ENCODE measurements around the gene KCNK13. TPM values are rescaled to one million over a fixed set of nuclear protein-coding genes. Genes with fewer than 3 reads are reported as not detected.
"Not testable (repeated sequence)": the region's sequence is repeated elsewhere in the genome, so short reads cannot be mapped to it uniquely, and the experiment has no call there.

Gene KCNK13
- total RNA-seq, 1 experiment from 2014 or later: 0.23 TPM

DNA sequence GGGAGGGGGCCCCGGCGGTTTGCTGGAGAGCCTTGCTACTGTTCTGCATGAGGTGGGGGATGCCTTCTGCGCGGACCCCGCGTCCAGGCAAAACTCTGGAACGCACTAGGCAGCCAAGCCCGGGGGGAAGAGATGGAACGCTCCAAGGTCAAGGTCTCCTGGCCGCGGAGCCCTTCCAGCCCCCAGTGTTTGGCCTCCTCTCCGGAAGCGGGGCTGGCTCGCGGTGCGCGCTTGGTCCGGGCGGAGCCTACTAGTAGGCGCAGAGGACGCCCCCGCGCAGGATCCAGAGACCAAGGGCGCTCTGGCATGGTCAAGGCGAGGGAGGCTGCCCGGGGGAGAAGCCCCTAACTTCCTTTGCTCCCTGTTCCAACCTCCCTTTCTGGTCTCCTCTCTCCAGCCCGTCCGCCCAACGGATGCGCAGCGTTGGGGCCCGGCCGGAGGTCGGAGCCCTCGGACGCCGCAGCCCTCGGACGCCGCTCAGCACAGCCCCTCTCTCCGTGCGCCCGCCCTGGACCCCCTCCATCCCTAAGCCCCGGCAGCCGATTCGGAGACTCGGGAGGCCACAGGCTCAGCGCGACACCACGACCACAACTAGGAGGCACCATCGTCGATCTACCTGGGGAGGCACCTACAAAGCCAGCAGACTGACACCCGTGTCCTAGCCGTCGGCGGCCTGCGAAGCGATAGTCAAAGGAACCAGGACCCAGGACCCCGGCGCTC, 669 bp upstream of the KCNK13 start:
- peak; percentile 51 for DNase-seq (ENCODE audit: low read depth)

DNA sequence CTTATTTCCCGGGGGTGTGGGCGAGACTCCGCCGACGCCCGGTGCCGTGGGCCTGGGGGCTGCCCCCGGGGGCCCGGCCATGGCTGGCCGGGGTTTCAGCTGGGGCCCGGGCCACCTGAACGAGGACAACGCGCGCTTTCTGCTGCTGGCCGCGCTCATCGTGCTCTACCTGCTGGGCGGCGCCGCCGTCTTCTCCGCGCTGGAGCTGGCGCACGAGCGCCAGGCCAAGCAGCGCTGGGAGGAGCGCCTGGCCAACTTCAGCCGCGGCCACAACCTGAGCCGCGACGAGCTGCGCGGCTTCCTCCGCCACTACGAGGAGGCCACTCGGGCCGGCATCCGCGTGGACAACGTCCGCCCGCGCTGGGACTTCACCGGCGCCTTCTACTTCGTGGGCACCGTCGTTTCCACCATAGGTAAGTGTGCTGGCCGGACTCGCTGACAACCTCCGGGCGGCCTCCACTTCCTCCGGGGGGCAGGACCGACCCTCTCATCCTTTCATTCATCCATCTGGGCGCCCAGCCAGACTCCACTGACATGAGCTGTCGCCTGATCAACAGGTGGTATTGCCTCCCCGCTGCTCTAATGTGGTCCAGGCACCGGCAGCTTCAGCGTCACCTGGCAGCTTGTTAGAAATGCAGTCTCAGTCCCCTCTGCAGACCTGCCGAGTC, 467 bp downstream of the KCNK13 start:
- peak; percentile 41 for DNase-seq (ENCODE audit: low read depth)

DNA sequence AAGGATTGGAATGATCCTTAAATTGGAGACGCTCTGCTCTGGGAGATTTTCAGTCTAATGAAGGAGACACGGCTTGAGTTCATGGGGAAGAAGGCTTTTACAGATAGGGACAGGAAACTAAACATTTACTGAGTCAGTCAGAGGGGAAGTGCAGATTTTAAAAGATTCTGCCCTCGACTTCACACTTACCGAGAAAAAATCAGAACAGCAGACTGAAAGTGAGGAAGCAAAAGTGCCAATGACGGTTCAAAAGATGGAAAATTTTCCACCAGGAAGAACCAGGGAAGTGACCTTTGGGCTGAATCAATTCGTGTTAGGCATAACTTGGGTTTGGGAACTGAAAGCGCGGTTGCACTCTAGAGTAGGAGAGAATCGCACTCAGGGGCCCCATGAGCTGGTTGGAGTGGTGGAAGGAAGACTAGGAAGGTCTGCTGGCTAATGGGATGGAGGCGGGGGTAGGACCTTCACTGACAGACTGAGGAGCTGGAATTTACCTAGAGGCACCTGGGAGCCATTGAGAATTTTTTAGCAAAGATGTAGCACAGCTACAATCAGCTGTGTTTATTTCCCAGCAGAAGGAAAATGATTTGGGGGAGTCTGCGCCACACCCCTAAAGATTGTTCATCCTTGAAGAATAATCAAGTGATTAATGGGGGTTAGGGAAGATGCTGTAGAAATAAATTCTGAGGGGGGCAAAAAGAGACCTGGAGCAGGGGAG, 1.2 kb downstream of the KCNK13 start:
- no peak for DNase-seq (ENCODE audit: low read depth)

DNA sequence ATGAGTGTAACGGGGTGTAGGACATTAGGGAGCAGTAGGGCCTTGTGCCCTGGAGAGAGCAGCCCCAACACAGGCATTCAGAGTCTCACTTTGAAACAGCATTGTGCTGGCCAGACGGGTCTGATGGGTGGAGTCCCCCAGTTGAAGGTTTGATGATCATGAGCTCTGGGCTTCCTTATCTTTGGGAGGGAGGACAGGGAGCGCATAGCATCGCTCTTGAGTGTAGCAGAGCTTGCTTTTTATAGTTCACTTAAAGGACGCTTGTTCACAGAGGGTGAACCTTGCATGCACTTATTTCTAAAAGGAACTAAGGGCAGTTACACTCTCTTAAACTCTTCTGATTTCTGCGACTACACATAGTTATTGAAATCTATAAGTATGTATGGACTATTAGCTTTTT, 10.6 kb downstream of the KCNK13 start:
- DNase-seq (ENCODE audit: low read depth): no peak

DNA sequence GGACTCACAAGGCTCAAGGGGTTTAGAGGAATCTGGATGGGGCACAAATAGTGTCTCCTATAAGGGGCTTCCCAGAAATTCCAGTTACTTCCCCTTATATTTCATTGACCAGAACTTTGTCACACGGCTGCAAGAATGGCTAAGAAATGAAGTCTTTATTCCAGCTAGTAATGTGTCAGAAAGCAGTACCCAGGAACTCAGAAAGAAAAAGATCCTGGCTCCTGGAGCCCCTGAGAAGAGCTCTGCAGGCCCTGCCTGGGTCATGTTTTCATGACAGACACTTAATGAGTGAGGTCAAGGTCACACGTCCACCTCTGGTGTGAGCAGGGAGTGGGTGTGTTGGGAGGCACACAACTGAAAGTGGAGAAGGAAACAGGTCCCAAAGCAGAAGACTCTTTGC, 17.8 kb downstream of the KCNK13 start:
- no peak for DNase-seq (ENCODE audit: low read depth)

DNA sequence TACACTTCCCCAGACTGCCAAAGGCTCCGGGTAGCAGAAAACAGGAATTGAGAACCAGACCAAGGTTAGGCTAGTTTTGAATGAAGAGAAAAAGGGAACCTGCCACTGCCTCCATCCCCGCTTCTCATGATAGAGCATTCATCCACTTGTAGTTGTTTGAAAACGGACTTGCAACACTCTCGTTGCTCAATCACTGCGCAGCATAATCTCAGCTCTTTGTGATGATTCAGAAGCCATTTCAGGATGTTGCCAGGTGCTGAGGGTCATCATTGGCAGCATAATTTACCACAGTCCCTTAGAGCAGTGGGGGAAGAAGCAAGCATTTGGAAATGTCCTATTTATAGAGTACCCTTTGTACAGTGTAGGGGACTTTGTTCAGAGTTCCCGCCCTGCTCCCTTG, 25.6 kb downstream of the KCNK13 start:
- peak; percentile 66 for DNase-seq (ENCODE audit: low read depth)

DNA sequence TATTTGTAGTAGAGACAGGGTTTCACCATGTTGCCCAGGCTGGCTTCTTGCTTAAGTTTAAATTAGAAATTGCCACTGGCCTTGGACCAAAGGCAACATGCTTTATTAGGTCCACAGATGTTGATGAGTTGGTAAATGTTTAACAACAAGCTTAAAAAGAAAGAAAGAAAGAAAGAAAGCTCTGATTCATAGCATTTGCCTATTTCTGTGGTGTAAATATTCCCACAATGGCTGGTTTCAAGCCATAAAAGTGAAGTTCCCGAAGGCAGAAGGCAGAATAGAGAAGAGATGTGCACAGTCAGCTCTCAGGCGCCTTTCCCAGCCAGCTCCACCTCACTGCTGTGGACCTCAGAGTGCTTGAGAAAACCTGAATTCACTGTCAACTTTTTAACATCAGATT, 26.4 kb downstream of the KCNK13 start:
- DNase-seq (ENCODE audit: low read depth): no peak

DNA sequence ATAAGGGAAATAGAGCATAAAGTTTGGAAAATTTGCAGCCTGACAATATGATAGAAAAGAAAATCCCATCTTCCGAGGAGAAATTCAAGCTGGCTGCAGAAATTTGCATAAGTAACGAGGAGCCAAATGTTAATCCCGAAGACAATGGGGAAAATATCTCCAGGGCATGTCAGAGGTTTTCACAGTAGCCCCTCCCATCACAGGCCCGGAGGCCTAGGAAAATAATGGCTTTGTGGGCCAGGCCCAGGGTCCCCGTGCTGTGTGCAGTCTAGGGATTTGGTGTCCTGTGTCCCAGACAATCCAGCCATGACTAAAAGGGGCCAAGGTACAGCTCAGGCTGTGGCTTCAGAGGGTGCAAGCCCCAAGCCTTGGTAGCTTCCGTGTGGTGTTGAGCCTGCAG, 27.7 kb downstream of the KCNK13 start:
- DNase-seq (ENCODE audit: low read depth): not testable (repeated sequence)

DNA sequence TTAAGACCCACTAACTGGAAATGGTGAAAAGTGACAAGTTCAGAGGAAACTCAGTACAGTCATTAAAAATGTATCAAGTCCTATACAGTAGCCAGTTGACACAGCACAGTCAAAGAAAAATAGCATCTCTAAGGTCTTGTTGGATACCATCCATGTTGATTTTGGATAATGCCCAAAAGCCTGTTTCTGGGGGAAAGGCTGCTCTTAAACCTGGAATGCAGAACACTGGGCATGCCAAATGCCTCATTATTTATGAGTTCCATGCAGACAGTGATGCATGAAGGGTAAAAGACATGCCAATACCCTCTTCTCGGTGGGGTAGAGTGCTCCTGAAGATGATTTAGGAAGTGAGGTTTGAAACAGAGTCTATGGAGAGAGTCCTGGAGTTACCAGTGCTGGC, 29.6 kb downstream of the KCNK13 start:
- DNase-seq (ENCODE audit: low read depth): peak; percentile 56

DNA sequence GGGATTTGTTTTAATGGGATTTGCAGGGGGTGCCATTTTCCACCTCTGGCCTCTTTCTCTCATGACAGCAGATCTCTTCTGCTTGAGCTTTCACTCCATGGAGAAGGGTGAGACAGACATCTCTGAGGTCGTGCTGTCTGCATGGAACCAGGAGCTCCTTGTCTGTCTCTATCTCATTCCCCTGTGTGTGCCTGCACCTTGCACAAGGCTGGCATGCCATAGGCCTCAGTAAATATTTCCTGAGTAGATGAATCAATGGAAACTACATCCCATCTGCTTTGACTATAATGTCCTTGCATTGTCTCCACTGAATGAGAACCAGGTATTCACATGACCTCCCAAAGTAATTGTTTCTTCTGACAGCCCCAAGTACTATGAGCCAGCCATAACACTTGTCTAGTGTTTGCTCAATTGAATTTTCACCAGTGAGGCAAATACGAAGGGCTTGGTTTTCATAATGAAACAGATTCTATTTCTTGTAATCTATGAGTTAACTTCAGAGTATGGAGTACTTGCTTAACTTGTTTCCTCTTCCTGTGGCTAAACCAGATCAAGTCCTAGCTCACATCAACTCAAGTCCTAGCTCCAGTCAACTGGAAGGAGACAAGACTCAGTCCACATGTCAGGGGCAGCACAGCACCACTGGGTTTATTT, 32.3 kb downstream of the KCNK13 start:
- DNase-seq (ENCODE audit: low read depth): peak; percentile 16

DNA sequence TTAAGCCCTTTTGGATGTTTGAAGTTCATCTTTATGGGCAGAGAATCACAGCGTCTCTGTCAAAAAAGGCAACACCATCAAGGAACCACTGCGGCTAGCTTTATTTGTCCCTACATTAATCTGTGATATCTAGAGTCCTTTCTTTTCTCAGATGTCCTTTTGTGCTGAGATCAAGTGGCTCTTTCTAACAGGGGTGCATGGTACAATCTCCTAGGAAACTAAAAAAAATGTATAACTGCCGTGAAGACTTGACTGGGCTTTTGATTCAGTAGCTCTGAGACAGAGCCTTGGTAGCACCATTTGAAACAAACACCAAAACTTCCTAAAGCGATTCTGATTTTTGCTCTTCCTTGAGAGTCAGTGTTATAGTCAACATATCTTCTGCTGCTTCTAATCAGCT, 33.3 kb downstream of the KCNK13 start:
- DNase-seq (ENCODE audit: low read depth): no peak

DNA sequence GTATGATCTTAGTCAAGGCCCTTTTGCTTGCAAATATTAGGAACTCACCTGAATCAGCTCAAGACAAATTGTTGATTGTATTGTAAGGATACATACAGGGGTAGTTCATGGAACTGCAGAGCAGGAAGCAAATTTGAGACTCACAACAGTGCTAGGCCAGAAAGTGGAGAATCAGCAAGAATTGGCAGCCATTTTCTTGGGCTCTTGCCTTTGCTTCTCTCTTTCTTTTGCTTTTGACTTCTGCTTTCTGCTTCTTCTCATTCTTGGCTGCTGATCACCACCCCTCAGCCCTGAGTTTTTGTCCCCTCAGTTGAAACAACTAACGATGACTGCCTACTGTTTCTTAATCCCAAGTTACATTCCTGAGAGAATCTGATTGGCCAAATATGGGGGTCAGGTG, 34.8 kb downstream of the KCNK13 start:
- no peak for DNase-seq (ENCODE audit: low read depth)

DNA sequence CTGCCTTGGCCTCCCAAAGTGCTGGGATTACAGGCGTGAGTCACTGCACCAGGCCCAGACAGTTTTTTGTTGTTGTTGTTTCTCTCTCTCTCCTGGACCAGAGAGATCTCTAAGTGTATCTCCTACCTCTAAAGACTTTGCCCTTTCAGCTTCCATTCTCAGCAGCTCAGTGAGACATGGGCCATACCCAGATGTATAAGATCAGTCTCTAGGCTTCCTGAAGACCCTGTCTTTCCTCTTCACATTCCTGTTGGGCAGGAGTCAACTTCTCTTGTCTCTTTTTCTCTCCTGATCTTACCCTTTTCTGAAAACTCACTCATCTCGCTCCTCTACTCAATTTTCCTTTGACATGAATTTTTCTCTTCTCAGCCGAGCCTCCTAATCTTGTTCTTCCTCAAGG, 42.0 kb downstream of the KCNK13 start:
- DNase-seq (ENCODE audit: low read depth): no peak

DNA sequence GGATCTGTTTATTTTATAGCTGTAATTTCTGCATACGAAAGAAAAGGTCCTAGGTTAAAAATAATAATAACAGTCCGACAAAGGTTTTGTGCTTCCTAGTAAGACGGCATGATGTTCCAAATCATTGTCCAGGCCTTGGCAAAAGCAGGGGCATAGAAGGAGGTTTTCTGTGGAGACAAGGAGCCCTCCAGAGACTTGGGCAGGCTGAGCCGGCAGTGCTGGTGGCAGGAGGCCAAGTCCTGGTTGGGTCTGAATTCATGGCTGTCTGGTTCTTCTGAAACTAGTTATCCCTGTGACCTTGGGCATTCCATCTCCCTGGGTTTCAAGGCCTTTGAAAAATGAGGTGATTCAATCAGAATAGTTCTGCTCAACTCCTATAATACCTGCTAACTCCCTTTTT, 44.0 kb downstream of the KCNK13 start:
- no peak for DNase-seq (ENCODE audit: low read depth)

DNA sequence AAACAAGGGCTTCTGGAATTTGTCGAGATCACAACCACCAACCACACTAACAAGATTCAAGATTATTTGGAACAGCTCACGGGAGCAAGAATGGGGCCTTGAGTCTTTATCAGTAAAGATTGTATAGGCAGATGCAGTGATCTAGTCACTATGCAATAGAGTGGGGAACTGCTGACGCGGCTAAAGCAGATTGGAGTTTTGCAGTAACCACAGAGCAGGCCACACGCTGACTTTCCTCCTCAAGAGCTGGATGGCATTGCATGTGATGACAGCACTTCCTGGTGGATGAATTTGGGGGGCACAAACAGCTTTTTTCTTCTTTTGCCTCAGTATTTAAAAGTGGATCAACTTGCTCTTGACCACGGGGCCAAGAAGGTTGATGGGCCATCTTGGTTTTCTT, 46.0 kb downstream of the KCNK13 start:
- peak; percentile 12 for DNase-seq (ENCODE audit: low read depth)

DNA sequence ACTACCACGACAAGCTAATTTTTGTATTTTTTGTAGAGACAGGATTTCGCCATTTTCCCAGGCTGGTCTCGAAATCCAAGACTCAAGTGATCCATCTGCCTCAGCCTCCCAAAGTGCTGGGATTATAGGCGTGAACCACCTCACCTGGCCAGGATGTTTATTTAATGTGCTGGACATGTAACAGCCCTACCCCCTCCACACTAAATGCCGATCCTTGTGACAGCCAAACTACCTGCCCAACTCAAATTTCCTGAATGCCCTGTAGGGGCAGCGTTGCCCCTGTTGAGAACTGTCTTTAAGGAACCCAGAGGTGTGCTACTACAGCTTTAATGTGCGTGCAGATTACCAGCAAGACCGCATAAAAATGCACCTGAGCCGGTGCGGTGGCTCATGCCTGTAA, 48.1 kb downstream of the KCNK13 start:
- DNase-seq (ENCODE audit: low read depth): peak; percentile 28

DNA sequence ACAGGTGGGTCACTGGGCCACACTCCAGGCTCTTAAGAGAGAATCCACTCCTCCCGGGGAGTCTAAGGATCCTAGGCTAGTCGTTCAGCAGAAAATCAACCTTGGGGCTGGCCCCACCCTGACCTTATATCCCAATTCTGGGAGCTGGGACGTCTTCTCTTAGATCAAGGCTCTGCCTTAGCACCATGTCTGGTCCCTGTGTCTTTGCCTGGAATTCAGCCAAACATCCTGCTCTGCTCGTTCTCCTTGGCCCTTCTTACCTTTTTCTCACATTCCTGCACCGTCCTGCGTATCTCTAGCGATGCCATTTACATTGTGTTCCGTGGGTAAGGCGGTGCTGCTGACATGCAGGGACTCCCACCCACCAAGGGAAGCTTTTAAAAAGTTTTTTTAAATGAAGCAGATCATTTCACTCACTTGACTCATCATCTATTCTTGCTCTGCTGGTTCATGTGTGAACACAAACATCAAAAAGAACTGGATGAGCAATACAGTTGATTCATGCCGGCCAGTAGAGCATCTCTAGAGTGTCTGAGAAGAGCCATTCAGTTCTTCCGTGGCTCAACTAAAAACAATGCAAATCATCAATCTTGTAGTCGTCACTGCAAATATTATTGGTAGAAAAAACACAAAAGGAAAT, 50.2 kb downstream of the KCNK13 start:
- DNase-seq (ENCODE audit: low read depth): peak; percentile 64

DNA sequence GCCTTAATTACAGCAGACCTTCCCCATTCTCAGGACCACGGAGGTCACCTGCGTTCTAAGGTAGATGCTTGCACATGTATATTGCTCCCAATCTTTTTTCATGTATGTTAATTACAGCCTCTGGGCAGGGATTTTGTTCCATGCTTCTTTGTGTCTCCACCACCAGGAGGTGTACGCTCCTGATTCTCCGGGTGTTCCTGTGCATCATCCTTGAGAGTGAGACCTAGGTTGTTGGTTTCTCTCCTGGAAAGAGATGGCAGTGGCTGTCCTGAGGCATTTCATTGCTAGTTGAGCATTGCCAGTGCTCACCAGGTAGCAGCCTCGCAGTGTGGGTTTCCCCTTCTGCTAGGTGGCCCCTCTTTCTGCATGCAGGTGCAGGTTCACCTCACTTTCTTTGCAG, 52.8 kb downstream of the KCNK13 start:
- peak; percentile 41 for DNase-seq (ENCODE audit: low read depth)

DNA sequence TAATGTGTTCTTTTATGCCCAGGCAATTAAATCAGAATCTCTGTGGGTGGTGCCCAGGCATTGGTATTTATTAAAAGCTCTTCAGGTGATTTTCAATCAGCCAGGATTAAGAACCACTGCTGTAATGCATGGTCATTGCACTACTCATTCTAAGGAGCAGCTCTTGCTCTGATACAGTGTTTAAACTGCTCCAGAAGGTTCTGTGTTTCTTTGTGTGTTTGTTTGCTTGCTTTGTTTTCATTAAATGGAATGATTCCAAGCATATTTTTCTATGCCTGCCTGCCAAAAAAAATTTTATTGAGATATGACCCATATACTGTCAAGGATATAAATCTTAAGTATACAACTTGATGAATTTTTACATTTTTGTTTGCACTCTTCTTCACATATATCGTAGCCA, 54.0 kb downstream of the KCNK13 start:
- no peak for DNase-seq (ENCODE audit: low read depth)

DNA sequence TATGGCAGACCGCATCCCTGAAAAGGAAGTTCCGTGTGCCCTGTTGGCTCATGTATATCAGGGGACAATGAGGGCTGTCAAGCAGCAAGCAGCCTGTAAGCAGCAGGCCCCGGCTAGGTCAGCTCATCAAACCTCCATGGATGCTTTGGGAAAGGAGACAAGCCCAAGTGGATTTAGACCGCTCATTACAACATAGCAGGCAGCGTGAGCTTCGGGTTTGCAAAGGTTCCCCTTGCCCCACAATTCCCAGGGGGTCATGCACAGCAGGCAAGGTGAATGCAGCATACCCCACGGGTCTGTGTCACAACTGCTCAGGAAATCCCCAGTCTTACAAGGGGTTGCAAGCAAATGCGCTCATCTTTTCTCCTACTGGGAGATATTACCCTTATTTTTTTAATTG, 54.6 kb downstream of the KCNK13 start:
- DNase-seq (ENCODE audit: low read depth): no peak

DNA sequence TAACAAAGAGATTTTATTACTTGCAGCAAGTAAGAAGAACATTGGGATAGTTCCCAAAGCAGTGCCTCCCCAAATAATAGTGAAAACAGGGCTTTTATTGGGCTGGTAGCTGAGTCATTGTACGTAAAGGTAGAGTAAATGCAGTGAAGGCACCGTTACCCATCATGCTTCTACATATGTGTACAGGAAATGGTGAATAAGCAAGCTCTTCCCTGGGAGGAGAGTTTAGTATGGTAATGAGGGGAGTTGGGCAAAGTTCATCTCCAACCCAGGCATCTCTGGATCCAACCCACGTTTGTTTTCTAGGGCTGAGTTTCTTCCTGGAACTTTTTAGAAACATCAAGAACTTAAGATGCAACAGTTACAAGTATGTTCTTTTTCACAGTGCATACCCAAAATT, 56.2 kb downstream of the KCNK13 start:
- DNase-seq (ENCODE audit: low read depth): no peak

DNA sequence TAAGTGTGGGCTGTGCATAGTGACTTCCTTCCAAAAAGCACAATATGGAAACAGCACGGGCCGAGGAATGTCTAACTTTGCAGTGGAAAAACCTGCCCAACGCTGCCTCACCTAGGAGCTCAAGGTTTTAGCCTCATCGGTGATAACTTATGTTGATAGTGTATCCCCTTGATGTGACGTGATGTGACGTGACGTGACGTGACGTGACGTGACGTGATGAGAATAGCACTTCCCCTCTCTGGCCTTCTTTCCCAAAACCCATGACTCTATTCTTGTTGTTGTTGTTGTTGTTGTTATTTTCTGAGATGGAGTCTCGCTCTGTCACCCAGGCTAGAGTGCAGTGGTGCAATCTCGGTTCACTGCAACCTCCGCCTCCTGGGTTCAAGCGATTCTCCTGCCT, 64.5 kb downstream of the KCNK13 start:
- DNase-seq (ENCODE audit: low read depth): no peak

All from Daoy (cell line).